Cardiac muscle cell (in vitro differentiated cells and primary cell): ENCODE results near the gene MFAP4. TPM values are rescaled to one million over a fixed set of nuclear protein-coding genes. Genes with fewer than 3 reads are reported as not detected.

Source experiments
- DNase-seq, 2 donors: peaks; one replicate each; pipeline versions ENCODE4 v3.0.0 to v3.0.0-alpha.2; 2010 to 2017; ENCODE audit warnings: low read depth in 1 of 2, low spot score in 1 of 2
- H3K27ac ChIP-seq: fragments of 200-600 bp; sonication (generic); 2 replicates; pipeline ENCODE4 v1.5.1; 2016
- H3K27me3 ChIP-seq: fragments of 200-600 bp; sonication (generic); 2 replicates; pipeline ENCODE4 v1.6.0; 2016; ENCODE audit warnings: control low read depth
- H3K36me3 ChIP-seq: fragments of 200-600 bp; sonication (generic); 2 replicates; pipeline ENCODE4 v1.5.1; 2016; ENCODE audit warnings: control low read depth
- H3K4me1 ChIP-seq: fragments of 200-600 bp; sonication (generic); 2 replicates; pipeline ENCODE4 v1.8.1; 2017; ENCODE audit warnings: low read depth, mild to moderate bottlenecking, mixed run types
- H3K4me3 ChIP-seq: fragments of 200-600 bp; sonication (generic); 2 replicates; pipeline ENCODE4 v1.5.1; 2016; ENCODE audit warnings: mild to moderate bottlenecking
- H3K9me3 ChIP-seq: fragments of 200-600 bp; sonication (generic); 2 replicates; pipeline ENCODE4 v1.5.1; 2017; ENCODE audit warnings: low read depth, mild to moderate bottlenecking, control low read depth
- polyA plus RNA-seq: library from polyadenylated mRNA; unstranded; fragments of >200 nt; fragmentation: Nextera tagmentation; extraction: Ambion mirVana; gene quantifications from 2 replicates; pipeline ENCODE4 v1.2.1, GENCODE V29; 2016
- total RNA-seq: library from RNA; depleted of rRNA; stranded (reverse); fragments of >200 nt; gene quantifications from 2 replicates; pipeline ENCODE4 v1.2.3, GENCODE V29; 2016
- TF ChIP-seq, protein P1 (sequence below): IDR thresholded peaks from 2 replicates; pipeline ENCODE4 v1.5.1; 2012; ENCODE audit warnings: low read depth, mild to moderate bottlenecking, low read length

The MFAP4 gene
- total and polyA plus RNA-seq, 2 experiments from 2014 or later = 16.7 to 23.4 TPM

GRCh38 chr17:19372866-19373504 lies 14.0 kb downstream of the MFAP4 start:
- TF ChIP-seq, protein P1, sequence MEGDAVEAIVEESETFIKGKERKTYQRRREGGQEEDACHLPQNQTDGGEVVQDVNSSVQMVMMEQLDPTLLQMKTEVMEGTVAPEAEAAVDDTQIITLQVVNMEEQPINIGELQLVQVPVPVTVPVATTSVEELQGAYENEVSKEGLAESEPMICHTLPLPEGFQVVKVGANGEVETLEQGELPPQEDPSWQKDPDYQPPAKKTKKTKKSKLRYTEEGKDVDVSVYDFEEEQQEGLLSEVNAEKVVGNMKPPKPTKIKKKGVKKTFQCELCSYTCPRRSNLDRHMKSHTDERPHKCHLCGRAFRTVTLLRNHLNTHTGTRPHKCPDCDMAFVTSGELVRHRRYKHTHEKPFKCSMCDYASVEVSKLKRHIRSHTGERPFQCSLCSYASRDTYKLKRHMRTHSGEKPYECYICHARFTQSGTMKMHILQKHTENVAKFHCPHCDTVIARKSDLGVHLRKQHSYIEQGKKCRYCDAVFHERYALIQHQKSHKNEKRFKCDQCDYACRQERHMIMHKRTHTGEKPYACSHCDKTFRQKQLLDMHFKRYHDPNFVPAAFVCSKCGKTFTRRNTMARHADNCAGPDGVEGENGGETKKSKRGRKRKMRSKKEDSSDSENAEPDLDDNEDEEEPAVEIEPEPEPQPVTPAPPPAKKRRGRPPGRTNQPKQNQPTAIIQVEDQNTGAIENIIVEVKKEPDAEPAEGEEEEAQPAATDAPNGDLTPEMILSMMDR = no peak
- no peak overlapping the region for H3K27ac ChIP-seq
- no peak for DNase-seq
- H3K9me3 ChIP-seq = no peaks in the 10 kb centered on the region
- no peaks in the 10 kb centered on the region for H3K27me3 ChIP-seq
- no peaks in the 10 kb centered on the region for H3K36me3 ChIP-seq
- H3K4me3 ChIP-seq = no peak overlapping the region
- no peaks in the 10 kb centered on the region for H3K4me1 ChIP-seq

- Histone ChIP-seq H3K4me3 (no peak overlapping the region), H3K9me3 (no peaks in the 10 kb centered on the region), H3K4me1 (no peaks in the 10 kb centered on the region), H3K36me3 (no peaks in the 10 kb centered on the region), H3K27me3 (no peaks in the 10 kb centered on the region), H3K27ac (no peak overlapping the region)
- no peak for DNase-seq
- TF ChIP-seq, protein P1 = no peak
These were observed 14.6 kb downstream of the MFAP4 start for GRCh38 chr17:19372439-19372838.

- DNase-seq = no peak
- H3K36me3 ChIP-seq = no peaks in the 10 kb centered on the region
- TF ChIP-seq, protein P1 = no peak
- H3K27me3 ChIP-seq = no peaks in the 10 kb centered on the region
- no peak overlapping the region for H3K27ac ChIP-seq
- H3K4me3 ChIP-seq = no peak overlapping the region
- H3K4me1 ChIP-seq = no peaks in the 10 kb centered on the region
- H3K9me3 ChIP-seq = no peaks in the 10 kb centered on the region
These were observed 15.0 kb downstream of the MFAP4 start for GRCh38 chr17:19372011-19372370.

- Histone ChIP-seq H3K36me3 (no peaks in the 10 kb centered on the region), H3K4me3 (no peak overlapping the region), H3K27me3 (no peaks in the 10 kb centered on the region), H3K27ac (no peak overlapping the region), H3K9me3 (no peaks in the 10 kb centered on the region), H3K4me1 (no peaks in the 10 kb centered on the region)
- DNase-seq = no peak
- TF ChIP-seq, protein P1 = no peak
These were observed 15.6 kb downstream of the MFAP4 start for GRCh38 chr17:19371259-19372010.

DNA sequence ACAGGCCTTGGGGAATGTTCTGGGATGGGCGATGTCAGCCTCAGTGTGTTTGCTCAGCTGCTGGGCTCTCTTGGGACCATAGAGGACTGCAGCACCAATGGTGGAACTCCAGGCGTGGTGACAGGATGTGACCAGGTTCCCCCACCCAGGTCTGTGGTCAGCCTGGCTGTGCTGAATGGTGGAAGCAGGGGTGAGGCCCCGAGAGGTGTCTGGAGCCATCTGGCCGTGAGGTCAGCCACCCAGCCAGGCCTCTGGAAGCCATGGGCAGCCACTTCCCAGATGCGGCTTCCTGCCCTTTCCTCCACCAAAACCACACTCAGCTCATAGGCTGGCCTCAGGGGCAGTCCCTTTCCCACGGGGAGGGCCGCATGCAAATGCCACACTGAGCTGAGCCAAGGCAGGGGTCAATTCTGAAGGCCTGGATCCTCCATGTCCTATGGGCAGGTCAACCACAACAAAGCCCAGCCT lies 16.5 kb downstream of the MFAP4 start:
- H3K36me3 ChIP-seq = no peaks in the 10 kb centered on the region
- H3K9me3 ChIP-seq = no peaks in the 10 kb centered on the region
- peak in 1 of 2 donors; percentile 22 for DNase-seq
- H3K4me1 ChIP-seq = peaks cover under 1% of the 10 kb centered on the region
- no peaks in the 10 kb centered on the region for H3K27me3 ChIP-seq
- H3K27ac ChIP-seq = no peak overlapping the region
- H3K4me3 ChIP-seq = no peak overlapping the region
- TF ChIP-seq, protein P1 = no peak
